Thymus (tissue), 11 donors: Measurements from ENCODE around the gene UTS2. TPM values are rescaled to one million over a fixed set of nuclear protein-coding genes. Genes with fewer than 3 reads are reported as not detected.

Source experiments
- DNase-seq, 9 donors: peaks; one replicate each; pipeline ENCODE4 v3.0.0-alpha.2; 2013; ENCODE audit warnings: low spot score in 9 of 9, low read depth in 6 of 9, missing footprints in 1 of 9
- H3K27ac ChIP-seq, 2 donors: one replicate each; pipeline ENCODE4 v1.5.1; 2013; ENCODE audit warnings: control low read depth in 1 of 2, low read depth in 1 of 2, low read length in 1 of 2, mild to moderate bottlenecking in 1 of 2, moderate library complexity in 1 of 2
- H3K27me3 ChIP-seq, 2 donors: one replicate each; pipeline ENCODE4 v1.5.1; 2013; ENCODE audit warnings: low read length in 1 of 2; ENCODE audit not compliant: control insufficient read depth in 2 of 2, insufficient read depth in 1 of 2
- H3K36me3 ChIP-seq, 2 donors: one replicate each; pipeline ENCODE4 v1.5.1; 2013; ENCODE audit warnings: low read length in 1 of 2, mild to moderate bottlenecking in 1 of 2, moderate library complexity in 1 of 2; ENCODE audit not compliant: control insufficient read depth in 2 of 2, insufficient read depth in 2 of 2
- H3K4me1 ChIP-seq, 2 donors: one replicate each; pipeline ENCODE4 v1.5.1; 2013; ENCODE audit warnings: low read length in 2 of 2; ENCODE audit not compliant: control insufficient read depth in 2 of 2, insufficient read depth in 2 of 2
- H3K4me3 ChIP-seq, 2 donors: one replicate each; pipeline ENCODE4 v1.5.1; 2013; ENCODE audit warnings: low read length in 2 of 2, control low read depth in 1 of 2, mild to moderate bottlenecking in 1 of 2
- H3K9me3 ChIP-seq, 2 donors: one replicate each; pipeline ENCODE4 v1.5.1; 2013; ENCODE audit warnings: low read length in 1 of 2, mild to moderate bottlenecking in 1 of 2; ENCODE audit not compliant: control insufficient read depth in 2 of 2, insufficient read depth in 1 of 2
- WGBS: extraction: QIAGEN DNeasy Blood & Tissue Kit; methylation state at CpG from one replicate; pipeline ENCODE4 v1.1.7; 2013; 5-methylcytosine and 5-hydroxymethylcytosine counted together
- polyA plus RNA-seq: library from polyadenylated mRNA; stranded (reverse); fragments of 200-250 nt; gene quantifications from one replicate; pipeline ENCODE4 v1.2.3, GENCODE V29; 2013
- total RNA-seq: library from RNA; stranded (reverse); fragments of 120-200 nt; gene quantifications from one replicate; pipeline ENCODE4 v1.2.4, GENCODE V29; 2013
- donor health status: healthy.

UTS2 gene
- total and polyA plus RNA-seq, 2 donors: 1.1 to 6.6 TPM

DNA sequence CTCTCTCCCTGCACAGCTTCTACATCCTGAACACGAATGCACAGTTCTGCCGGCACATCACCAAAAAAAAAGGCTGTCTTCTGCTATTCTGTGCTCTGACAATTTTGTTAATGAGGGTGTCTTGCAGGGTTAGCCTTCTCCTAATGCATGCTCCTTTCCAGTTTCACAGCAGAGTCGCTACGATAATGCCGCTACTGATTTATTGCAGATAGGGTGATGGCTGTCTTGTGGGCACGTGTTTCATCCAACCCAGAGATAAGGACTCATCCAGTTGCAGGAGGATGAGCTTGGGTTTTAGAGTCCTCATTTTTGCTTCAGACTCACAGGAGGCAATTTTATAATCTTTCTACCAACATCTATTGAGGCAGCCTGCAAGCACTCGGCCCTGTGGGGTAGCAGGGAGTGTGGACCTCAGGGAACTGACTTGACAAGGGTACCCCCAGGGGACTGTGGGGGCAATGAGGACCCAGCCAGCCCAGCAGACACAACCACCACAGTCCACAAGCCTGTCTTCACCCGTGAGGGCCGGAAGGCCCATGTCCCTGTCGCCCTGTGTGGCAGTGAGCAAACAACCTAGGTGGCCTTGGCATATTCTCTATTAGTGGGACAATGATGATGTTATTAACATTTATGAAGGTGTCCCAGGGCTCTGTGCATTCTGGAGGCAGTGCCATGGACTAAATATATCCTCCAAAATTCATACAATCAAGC lies 15.4 kb upstream of the UTS2 start:
- no peak overlapping the region for H3K4me3 ChIP-seq
- no peaks in the 10 kb centered on the region for H3K36me3 ChIP-seq
- H3K27me3 ChIP-seq: no peaks in the 10 kb centered on the region
- H3K9me3 ChIP-seq: peaks cover 0 to 1% of the 10 kb centered on the region in 2 donors
- WGBS: 84% methylated on average over 10 of the region's 10 CpGs
- no peak overlapping the region for H3K27ac ChIP-seq
- DNase-seq: no peak
- H3K4me1 ChIP-seq: no peaks in the 10 kb centered on the region

- H3K4me3 ChIP-seq: no peak overlapping the region
Observed at GRCh38 chr1:7865978-7866377, 13.1 kb upstream of the UTS2 start.

DNA sequence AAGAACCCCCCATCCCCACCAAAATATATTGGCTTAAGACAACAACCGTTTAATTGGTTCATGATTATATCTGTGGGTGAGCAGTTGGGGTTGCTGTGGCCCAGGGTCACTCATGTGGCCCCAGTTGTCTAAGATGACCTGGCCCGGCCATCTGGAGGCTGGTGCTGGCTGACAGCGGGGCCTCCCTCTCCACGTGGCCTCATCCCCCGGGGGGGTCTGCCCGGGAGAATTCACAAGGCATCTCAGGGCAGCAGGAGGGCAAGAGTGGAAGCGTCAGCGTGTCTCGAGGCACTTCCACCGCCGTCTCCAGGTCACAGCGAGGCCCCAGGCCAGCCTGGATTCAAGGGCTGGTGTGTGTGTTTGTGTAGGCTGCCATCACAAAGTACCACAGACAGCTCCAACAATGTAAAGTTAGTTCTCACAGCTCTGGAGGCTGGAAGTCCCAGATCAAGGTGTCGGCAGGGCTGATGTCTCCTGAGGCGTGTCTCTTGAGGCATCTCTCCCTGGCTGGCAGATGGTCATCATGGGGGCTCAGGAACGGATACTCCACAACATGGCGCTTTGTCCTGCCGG lies 11.0 kb upstream of the UTS2 start:
- DNase-seq: no peak
- no peaks in the 10 kb centered on the region for H3K4me1 ChIP-seq
- peaks cover 0 to 1% of the 10 kb centered on the region in 2 donors for H3K9me3 ChIP-seq
- WGBS: 88% methylated on average over 17 of the region's 17 CpGs
- H3K4me3 ChIP-seq: no peak overlapping the region
- no peaks in the 10 kb centered on the region for H3K27me3 ChIP-seq
- H3K27ac ChIP-seq: no peak overlapping the region
- H3K36me3 ChIP-seq: no peaks in the 10 kb centered on the region

More at GRCh38 chr1:7865978-7866377, 13.1 kb upstream of the UTS2 start:
- no peaks in the 10 kb centered on the region for H3K4me1 ChIP-seq
- peaks cover 0 to 1% of the 10 kb centered on the region in 2 donors for H3K9me3 ChIP-seq
- H3K27ac ChIP-seq: no peak overlapping the region
- H3K27me3 ChIP-seq: no peaks in the 10 kb centered on the region
- 93% methylated on average over 16 of the region's 16 CpGs for WGBS
- no peak for DNase-seq
- no peaks in the 10 kb centered on the region for H3K36me3 ChIP-seq

DNA sequence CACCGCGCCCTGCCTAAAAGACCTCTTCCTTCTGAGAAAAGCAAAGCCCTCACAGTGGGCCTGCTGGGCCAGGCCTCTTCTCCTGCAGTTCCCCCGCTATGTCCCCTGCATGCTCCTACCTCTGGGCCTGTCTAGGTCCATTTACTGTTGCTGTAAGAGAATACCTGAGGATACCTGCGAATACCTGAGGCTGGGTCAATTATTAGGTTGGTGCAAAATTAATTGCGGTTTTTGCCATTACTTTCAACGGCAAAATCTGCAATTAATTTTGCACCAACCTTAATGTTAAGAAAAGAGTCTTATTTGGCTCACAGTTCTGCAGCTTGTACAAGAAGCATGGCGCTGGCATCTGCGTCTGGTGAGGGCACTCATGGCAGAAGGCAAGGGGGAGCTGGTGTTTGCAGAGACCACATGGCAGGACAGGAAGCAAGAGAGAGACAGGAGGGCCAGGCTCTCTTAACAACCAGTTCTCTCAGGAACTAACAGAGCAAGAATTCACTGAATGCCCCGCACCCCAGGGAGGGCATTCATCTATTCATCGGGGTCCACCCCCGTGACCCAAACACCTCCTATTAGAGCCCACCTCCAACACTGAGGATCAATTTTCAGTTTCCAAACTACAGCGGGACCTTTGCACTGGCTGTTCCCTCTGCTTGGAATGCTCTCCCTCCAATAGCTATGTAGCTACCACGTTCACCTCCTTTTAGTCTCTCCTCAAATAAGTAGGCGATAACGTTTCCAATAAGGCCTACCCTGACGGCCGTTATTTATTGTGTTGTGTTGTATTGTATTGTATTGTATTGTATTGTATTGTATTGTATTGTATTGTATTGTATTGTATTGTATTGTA lies 9.6 kb upstream of the UTS2 start:
- DNase-seq: no peak
- H3K27me3 ChIP-seq: no peaks in the 10 kb centered on the region
- H3K9me3 ChIP-seq: no peaks in the 10 kb centered on the region
- no peaks in the 10 kb centered on the region for H3K36me3 ChIP-seq
- no peak overlapping the region for H3K4me3 ChIP-seq
- H3K4me1 ChIP-seq: no peaks in the 10 kb centered on the region
- H3K27ac ChIP-seq: no peak overlapping the region
- WGBS: 97% methylated on average over 17 of the region's 17 CpGs

DNA sequence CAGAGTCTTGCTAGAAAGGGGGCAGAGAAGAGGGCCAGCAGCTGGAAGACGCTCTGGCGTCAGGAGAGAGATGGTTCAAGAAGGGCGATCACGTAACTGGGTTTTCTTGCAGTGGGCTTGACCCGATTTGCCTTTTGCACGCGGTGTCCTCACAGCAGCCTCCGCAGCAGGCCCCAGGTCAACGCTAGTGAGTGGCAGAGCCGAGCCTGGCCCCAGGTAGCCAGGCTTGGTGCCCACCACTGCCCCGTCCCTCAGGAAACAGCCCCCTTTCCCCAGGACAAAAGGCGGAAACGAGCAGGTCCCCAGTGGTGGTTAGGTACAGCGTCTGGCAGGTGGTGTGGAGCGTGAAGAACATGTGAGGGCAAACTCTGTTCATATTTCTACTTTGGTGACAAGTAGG lies 8.6 kb upstream of the UTS2 start:
- DNase-seq: no peak
- Histone ChIP-seq H3K27me3 (no peaks in the 10 kb centered on the region), H3K4me3 (no peak overlapping the region), H3K27ac (no peak overlapping the region), H3K9me3 (no peaks in the 10 kb centered on the region), H3K36me3 (no peaks in the 10 kb centered on the region), H3K4me1 (no peaks in the 10 kb centered on the region)
- 96% methylated on average over 15 of the region's 15 CpGs for WGBS

DNA sequence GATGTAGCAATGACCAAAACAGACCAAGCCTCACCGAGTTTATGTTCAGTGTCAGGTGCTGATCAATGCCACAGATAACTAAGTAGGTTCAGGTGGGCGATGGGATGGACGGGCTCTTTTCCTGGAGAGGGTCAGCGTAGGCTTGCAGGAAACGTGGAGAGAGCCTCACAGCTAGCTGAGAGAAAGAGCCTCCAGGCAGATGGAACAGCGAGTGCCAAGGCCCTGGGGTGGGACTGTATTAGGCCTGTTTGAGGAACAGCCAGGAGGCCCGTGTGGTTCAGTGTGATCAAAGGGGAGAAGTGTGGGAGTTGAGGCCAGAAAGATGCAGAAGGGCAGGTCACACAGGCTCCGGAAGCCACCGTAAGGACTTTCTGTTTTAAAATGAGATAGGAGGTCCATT lies 7.3 kb upstream of the UTS2 start:
- no peak overlapping the region for H3K27ac ChIP-seq
- no peaks in the 10 kb centered on the region for H3K36me3 ChIP-seq
- no peaks in the 10 kb centered on the region for H3K9me3 ChIP-seq
- H3K4me3 ChIP-seq: no peak overlapping the region
- H3K4me1 ChIP-seq: no peaks in the 10 kb centered on the region
- no peaks in the 10 kb centered on the region for H3K27me3 ChIP-seq
- WGBS: 95% methylated on average over 9 of the region's 9 CpGs
- DNase-seq: no peak

GRCh38 chr1:7859406-7859805 lies 6.5 kb upstream of the UTS2 start:
- no peaks in the 10 kb centered on the region for H3K27me3 ChIP-seq
- no peaks in the 10 kb centered on the region for H3K36me3 ChIP-seq
- no peak overlapping the region for H3K4me3 ChIP-seq
- no peak overlapping the region for H3K27ac ChIP-seq
- no peaks in the 10 kb centered on the region for H3K9me3 ChIP-seq
- 96% methylated on average over 7 of the region's 7 CpGs for WGBS
- DNase-seq: no peak
- H3K4me1 ChIP-seq: no peaks in the 10 kb centered on the region

DNA sequence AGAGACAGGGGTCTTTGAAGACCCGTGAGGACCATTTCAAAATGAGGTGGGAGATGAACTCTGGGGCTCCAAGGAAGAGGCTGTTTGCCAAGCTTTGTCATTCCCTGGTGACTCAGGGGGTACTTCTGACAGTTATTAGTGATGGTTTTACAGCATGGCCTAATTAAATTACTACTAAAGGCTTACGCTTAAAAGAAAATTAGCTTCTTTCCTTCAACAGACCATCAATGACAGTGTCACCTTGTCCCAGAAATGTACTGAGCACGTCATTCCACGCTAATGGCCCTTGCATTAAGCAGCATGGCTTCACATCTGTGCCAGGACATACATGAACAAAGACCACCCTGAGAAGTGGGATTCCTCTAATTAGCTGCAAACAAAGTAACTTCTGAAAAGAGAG lies 5.1 kb upstream of the UTS2 start:
- WGBS: 93% methylated on average over 4 of the region's 4 CpGs
- H3K9me3 ChIP-seq: no peaks in the 10 kb centered on the region
- no peak overlapping the region for H3K27ac ChIP-seq
- peaks cover 0 to 2% of the 10 kb centered on the region in 2 donors for H3K27me3 ChIP-seq
- H3K4me3 ChIP-seq: no peak overlapping the region
- H3K4me1 ChIP-seq: no peaks in the 10 kb centered on the region
- no peak for DNase-seq
- no peaks in the 10 kb centered on the region for H3K36me3 ChIP-seq

- Histone ChIP-seq H3K27ac (no peak overlapping the region), H3K4me1 (no peaks in the 10 kb centered on the region), H3K36me3 (no peaks in the 10 kb centered on the region), H3K27me3 (peaks cover 0 to 2% of the 10 kb centered on the region in 2 donors), H3K4me3 (no peak overlapping the region), H3K9me3 (no peaks in the 10 kb centered on the region)
- WGBS: 69% methylated on average over 2 of the region's 2 CpGs
- DNase-seq: no peak
Observed at GRCh38 chr1:7857000-7857399, 4.1 kb upstream of the UTS2 start.
